ENCODE data around the gene LORICRIN. TPM values are rescaled to one million over a fixed set of nuclear protein-coding genes. Genes with fewer than 3 reads are reported as not detected.

Gene LORICRIN
- total RNA-seq, 1 donor from 2014 or later = not detected

DNA sequence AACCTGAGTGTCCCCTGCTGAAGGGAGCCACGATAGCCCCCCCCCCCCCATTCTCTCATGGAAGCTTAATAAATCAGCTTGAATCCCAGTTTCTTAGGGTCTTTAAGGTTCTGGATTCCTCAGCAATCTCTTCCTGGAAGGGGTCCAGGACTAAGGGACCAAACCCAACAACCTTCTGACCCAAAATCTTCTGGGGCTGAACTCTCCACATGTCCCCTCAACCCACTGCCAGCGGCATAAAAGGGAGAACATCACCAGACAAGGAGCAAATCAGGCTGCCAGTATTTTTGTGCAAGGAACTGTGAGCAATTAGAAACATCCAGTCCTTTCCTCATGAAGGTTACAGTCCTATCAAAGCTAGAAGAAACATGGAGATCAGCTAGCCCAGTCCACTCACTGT is 12.7 kb upstream of the LORICRIN start:
- FAIRE-seq (no peak), DNase-seq (ENCODE audit: low spot score in 2 of 2) (no peak)

DNA sequence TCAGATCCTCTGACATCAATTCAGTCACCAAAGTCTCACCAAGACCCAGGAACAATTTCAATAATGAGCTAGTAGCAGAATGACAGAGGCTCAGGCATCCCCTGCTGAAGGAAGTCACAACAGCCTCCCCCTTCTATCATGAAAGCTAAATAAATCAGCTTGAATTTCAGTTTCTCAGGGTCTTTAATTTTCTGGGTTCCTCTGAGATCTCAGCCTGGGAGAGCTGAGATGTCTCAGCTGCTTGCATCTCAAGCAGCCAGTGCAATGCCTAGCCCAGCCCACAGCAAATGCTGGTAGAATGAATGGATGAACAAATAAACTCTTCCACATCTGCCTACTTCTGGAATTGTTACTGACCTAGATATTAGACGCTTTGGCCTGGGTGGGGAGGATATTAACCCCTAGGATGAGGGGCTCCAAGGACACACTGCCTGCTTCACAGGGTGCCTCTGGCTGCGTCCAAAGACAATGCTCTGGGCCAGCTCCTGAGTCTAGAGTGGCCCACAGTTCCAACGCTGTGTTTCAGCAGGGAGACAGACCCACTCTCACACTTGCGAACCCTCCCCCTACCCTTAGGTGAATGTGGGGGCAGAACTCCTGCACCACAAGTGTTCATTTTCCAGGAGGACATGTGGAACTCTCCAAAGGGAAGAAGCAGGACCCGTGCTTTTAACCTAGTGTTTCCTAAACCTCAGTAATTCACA is 11.2 kb upstream of the LORICRIN start:
- no peak for DNase-seq (ENCODE audit: low spot score in 2 of 2)
- FAIRE-seq = no peak

DNA sequence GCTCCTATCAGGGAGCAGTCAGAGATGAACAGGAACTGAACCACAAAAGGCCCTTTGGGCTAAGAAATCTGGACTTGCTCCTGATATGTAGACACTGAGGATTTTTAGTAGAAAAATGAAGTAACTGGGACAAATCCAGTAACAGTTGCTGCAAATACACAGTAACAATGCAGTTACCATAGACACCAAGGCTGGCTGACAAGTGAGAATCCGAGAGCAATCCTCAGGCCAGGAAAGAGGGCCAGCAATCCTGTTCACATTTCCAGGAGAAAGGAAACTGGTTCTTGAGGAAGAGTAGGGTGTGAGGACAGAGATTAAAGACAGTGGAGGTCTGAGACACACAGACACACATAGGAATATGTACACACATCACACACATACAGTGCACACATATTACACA is 9.3 kb upstream of the LORICRIN start:
- DNase-seq (ENCODE audit: low spot score in 2 of 2) (no peak), FAIRE-seq (no peak)

DNA sequence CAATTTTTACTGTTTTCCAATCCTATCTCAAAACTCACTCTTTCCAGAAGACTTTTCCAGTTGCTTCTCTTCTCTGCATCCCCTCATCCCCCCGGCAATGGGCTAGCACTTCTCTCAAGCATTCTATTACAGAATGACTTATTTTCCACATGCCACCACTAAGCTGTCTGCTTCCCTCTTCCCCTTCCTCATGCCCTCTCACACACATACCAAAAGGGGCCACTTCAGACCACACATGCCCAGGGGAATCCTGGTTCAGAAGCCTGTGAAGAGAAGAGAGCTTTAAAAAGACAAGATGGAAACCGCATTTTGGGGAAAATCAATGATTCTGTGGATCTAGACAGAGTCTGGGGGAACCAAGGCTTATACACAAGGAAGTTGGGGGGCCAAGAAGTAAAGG is 8.4 kb upstream of the LORICRIN start:
- FAIRE-seq (no peak), DNase-seq (ENCODE audit: low spot score in 2 of 2) (no peak)

DNA sequence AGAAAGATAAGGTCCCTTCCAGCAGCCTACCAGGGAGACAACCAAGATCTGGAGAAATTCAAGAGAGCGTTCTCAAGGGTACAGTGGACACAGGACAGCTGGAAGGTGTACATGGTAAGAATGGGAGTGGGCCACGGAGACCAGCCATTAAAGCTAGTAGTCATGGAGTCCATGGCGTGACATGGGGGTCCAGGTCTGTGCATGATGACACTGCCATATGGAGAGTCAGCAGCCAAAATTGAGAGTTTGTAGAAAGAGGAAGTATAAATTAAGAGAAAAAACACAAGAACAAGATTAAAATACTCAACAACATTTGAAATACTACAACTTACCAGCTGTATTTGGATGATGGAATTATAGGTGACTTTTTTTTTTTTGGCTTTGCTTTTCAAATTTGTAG is 7.9 kb upstream of the LORICRIN start:
- DNase-seq (ENCODE audit: low spot score in 2 of 2) (no peak), FAIRE-seq (no peak)

DNA sequence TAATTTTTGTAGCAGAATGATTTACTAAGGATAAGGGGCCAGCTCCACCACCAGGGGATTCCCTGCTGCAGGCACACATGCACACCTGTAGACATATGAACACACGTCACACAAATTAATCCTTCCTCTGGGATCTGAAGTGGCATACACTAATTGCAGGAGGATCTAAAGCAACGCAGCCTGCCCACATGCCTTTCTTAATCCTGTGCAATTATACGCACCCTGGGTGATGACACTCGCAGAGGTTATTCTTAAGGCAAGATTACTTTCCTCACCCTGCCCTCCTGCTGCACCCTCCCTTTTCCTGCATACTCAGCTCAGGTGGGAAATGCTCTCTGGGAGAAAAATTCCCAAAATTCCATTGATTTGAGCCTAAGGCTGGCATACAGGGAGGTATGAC is 7.5 kb upstream of the LORICRIN start:
- DNase-seq (ENCODE audit: low spot score in 2 of 2) (no peak), FAIRE-seq (no peak)

DNA sequence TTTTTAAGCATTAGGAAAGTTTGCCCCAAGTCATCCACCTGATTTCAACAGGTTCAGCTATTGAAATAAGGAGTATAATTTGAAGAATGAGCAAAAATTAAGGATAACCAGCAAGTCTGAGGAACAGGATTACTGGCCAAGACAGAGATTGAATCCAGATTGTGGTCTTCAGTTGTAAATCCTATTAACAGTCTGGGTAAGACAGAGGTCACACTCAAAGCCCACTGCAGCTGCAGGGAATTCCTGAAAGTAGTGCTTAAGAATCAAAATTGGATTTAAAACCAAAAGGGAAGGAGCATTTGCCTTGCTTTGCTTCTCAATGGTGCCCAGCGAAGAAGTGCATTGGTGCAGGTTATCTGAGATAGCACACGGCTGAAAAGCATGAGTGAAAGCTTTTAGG is 6.4 kb upstream of the LORICRIN start:
- FAIRE-seq (no peak), DNase-seq (ENCODE audit: low spot score in 2 of 2) (no peak)

DNA sequence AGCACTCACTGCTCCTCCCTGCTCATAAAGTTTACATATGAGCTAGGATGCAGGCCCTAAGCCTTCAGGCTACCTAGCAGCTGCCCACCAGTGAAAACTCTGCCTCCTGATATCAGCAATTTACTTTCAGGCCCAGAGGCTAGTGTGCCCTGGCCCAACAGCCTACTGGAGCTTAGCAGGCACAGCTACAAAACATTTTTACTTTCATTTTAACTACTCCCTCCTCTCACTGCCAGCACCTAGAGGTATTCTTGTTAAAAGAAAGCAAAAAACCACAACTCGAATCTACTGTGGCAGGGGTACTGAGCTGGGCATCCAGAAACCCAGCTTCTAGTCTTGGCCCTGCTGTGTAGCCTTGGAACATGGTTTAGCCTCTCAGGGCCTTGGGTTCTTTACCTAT is 5.8 kb upstream of the LORICRIN start:
- FAIRE-seq = no peak
- no peak for DNase-seq (ENCODE audit: low spot score in 2 of 2)

DNA sequence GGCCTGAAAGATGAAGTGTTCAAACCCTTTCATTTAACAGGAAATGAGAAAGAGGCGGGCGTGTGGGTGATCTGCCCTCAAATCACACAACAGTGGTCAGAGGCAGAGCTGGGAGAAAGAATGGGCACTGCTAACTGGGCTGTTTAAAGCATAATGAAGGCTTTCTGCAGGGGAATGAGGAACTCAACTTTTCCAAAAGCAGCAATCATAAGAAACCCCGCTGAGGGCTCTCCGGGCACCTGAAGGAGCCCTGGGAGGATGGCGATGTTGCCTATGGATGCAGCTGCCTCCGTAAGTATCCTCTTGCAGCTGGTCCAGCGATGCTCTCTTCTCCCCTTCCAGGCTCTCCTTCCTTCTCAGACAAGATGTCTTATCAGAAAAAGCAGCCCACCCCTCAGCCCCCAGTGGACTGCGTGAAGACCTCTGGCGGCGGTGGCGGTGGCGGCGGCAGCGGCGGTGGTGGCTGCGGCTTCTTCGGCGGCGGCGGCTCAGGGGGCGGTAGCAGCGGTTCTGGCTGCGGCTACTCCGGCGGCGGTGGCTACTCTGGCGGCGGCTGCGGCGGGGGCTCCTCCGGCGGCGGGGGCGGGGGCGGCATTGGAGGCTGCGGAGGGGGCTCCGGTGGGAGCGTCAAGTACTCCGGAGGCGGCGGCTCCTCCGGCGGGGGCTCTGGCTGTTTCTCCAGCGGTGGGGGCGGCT is 1.2 kb downstream of the LORICRIN start:
- DNase-seq (ENCODE audit: low spot score in 2 of 2) = peak in 1 of 2 donors; percentile 40
- no peak for FAIRE-seq

DNA sequence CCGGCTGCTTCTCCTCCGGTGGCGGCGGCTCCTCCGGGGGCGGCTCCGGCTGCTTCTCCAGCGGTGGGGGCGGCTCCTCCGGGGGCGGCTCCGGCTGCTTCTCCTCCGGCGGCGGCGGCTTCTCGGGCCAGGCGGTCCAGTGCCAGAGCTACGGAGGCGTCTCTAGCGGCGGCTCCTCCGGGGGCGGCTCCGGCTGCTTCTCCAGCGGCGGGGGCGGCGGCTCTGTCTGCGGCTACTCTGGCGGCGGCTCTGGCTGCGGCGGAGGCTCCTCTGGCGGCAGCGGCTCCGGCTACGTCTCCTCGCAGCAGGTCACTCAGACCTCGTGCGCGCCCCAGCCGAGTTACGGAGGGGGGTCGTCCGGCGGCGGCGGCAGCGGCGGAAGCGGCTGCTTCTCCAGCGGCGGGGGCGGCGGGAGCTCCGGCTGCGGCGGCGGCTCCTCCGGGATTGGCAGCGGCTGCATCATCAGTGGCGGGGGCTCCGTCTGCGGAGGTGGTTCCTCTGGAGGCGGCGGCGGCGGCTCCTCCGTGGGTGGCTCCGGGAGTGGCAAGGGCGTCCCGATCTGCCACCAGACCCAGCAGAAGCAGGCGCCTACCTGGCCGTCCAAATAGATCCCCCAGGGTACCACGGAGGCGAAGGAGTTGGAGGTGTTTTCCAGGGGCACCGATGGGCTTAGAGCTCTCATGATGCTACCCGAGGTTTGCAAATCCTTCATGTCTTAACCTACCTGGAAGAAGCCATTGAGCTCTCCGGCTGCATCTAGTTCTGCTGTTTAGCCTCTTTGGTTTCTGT is 2.0 kb downstream of the LORICRIN start:
- DNase-seq (ENCODE audit: low spot score in 2 of 2) (peak; percentile 28 to 34), FAIRE-seq (no peak)

DNA sequence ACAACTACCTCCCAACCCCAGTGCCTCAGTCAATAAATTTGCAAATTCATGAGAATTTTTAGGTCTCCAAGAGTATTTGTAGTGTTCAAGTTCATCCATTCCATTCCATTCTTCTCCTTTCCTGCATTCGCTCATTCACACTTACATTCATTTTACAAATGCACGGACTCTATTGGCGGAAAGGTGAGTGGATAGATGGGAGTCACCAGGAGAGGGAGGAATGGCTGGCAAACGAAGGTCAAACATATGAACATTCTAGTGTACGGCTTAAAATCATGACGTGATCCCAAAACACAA is 2.5 kb downstream of the LORICRIN start:
- DNase-seq (ENCODE audit: low spot score in 2 of 2) = no peak
- no peak for FAIRE-seq

DNA sequence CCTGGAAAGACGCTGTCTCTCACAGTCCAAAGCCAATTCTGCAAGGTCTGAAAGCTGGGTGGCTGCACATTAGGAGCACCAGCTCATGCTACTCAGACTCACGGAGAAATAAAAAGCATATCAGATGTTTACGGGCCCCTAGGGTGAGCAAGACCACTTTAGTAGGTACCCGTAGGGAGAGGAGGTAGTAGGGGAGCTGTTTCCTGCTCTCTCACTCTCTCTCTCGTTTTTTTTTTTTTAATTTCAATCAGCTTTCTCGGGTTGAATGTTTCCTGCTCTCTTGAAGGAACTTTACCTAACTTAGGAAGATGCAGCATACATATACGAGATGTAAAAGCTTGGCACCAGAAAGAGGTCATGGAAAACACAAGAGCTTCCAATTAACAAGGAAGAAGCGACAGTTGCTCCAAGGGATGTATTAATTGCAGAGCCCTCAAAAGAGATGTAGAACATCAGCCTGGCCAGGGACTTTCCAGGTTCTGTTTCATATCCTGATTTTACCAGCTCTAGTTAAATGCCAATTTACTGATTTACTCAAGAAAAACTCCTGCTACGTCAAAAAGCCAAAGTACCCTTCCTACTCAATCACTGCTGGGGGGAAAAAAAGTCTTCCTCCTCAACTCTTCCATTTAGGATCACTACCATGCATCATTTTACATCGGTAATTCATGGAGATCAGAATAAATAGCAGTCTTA is 3.1 kb downstream of the LORICRIN start:
- DNase-seq (ENCODE audit: low spot score in 2 of 2) (no peak), FAIRE-seq (no peak)

DNA sequence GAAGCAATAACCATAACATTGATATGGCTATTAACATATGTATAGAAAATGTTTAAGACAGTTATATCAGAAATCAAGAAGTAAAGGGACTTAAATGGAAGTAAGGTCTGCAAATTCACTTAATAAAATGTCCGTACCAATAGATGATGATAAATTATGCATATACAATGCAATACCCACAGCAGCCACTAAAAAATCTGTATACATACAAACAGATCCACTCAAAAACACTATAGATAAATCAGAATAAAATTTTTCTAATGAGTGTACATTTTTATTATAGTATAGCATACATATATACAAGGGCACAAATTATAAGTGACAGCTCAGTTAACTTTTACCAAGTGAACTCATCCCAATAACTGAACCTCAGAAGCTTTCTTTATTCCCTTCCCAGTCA is 6.0 kb downstream of the LORICRIN start:
- DNase-seq (ENCODE audit: low spot score in 2 of 2) = no peak
- FAIRE-seq = no peak

DNA sequence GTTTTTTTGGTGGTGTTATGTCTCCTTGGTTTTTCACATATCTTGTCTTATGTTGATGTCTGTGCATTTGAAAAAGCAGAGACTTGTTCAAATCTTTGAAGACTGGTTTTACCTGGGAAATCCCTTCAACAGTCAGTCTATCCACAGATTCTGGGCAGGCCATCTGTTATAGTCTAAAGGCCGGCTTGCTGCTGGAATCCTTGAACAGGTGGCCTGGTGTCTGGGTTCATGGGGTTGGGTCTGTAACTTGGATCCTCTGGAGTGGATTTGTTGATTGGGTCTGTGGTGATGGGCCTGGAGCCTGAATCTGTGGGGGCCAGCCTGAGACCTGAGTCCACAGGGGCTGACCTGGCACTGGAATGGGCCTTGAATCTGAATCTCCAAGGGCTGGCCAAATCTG is 12.2 kb downstream of the LORICRIN start:
- DNase-seq (ENCODE audit: low spot score in 2 of 2) = no peak
- FAIRE-seq = no peak

DNA sequence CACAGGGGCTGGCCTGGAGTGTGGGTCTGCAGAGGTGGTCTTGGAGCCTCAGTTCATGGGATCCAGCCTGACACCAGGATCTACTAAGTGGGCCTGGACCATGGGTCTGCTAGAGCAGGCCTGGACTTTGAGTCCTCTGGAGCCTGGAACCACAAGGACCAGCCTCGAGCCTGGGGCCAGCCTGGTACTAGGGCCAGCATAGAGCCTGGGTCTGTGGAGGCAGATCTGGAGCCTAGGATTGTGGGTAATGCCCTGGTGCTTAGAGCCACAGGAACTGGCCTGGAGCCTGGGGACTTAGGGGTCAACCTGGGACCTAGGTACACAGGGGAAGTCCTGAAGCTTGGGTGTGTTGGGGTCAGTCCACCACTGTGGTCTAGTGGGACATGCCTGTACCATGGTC is 12.7 kb downstream of the LORICRIN start:
- DNase-seq (ENCODE audit: low spot score in 2 of 2) (no peak), FAIRE-seq (no peak)

DNA sequence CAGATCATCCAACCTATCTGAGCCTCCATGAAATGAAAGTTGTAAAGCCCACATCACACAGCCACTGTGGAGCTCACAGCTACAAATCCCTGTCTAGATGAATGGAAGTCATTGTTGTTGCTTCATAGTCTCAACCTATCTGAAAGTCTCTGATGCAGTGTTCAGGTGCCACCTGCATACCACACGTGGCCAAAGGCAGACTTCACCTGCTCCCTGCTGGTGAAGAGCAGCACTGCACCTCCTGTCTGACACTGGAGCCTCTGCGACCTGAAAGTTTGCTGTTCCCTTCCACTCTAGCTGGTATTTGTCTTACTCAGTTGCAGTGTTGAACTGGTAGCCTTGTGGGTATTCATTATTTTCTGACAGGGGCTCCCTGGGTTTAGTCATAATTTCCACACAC is 18.4 kb downstream of the LORICRIN start:
- no peak for DNase-seq (ENCODE audit: low spot score in 2 of 2)
- no peak for FAIRE-seq

DNA sequence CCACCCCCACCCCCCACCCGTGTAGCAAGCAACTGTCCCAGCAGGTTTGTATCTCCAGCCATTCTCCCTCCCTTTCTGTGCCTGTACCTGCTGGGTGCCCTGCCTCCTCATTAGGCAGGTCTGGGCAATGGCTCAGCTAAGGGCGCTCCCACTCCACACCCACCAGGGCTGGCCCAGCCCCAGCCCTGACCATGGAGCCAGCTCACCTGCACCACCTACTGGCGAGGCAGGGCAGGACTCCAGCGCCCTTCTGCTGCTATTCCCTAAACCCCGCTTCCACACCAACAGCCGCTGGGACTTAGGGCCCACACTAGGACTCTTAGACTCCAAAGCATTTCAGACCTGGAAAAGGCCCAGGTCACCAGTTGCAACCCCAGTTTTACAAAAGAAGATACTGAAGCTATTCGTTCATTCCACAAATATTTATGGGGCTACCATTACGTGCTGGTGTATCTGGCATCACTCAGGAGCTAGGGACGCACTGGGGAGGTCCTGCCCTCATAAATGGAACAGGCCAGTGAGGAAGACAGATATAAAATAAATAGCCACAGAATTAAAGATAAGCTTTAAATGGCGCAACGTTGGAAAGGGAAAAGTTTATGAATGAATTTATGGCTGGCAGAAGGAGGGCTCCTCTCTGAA is 29.3 kb downstream of the LORICRIN start:
- DNase-seq (ENCODE audit: low spot score in 2 of 2) (no peak), FAIRE-seq (no peak)

DNA sequence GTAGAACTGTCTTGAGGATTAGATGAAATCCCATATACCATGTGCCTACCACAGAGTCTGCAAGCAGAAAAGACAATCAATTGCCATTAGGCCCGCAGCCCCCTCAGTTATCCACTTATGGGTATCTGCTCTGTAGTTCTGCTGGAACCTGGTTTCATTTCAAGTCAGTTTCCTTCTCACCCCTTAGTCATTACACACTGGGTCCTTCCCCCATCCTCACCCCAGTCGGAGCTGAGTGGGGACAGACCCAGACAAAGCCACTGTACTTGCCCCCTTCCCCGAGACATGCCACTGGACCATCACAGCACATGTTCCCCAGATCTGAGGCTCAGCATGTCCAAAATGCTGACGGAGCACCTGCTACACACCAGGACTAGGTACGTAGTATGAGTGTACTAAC is 32.0 kb downstream of the LORICRIN start:
- FAIRE-seq (no peak), DNase-seq (ENCODE audit: low spot score in 2 of 2) (no peak)

DNA sequence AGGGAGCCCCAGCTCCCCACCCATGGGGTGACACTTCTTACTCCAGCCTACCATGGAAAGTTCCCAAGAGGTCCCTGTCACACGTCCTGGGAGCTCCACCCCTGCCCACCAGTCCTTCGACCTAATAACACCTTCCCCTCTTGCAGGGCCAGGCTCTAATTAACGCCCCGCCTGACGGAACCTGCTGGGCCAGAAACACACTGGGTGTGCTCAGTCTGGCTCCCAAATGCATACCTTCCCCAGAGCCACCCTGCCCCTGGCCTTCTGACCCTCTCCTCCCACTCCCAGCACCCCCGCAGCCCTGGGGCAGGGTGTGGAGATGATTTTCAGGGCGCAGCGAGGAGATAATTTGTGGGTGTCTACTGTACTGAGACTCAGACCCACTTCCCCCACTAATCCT is 32.7 kb downstream of the LORICRIN start:
- FAIRE-seq (no peak), DNase-seq (ENCODE audit: low spot score in 2 of 2) (no peak)

DNA sequence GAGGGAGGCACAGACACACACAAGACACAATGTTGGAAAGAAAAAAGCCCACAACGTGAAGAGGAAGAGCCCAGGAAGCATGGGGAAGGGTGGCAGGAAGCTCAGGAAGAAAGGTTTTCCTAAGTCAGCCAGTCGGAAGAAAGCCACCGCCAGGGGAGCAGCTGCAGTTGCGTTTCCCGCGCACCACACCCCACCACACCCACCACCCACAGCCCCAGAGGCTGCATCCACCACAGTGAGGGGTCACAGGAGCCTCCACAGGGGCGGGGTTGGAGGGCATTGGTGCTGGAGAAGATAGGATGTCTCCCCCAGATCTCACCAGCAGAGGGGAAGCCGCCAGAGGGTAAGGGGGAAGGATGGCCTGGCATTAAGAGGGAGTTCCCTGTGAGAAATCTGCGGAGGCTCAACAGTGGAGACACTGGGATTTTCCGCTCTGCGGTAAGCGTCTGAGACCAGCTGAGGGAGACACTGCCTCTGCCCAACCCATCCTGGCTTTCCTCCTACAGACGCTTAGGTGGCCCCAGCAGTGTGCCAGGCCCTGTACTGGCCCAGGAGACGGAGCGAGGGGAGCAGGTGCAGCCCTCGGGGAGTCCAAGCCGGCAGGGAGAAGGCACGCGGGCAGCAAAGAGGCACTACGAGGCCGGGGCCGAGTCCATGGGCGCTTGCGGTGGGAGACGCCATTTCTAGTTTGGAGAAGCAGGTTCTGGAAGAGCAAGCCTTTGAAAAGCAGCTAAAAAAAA is 33.4 kb downstream of the LORICRIN start:
- no peak for DNase-seq (ENCODE audit: low spot score in 2 of 2)
- no peak for FAIRE-seq
